Neural progenitor cell (in vitro differentiated cells): Measurements from ENCODE around the gene PHB1. TPM values are rescaled to one million over a fixed set of nuclear protein-coding genes. Genes with fewer than 3 reads are reported as not detected.

ENCODE experiments used
- DNase-seq: peaks from one replicate; pipeline ENCODE4 v3.0.0-alpha.2; 2016; ENCODE audit warnings: low spot score
- H2AFZ ChIP-seq: fragments of 200-600 bp; sonication (generic); replicated peaks from 2 replicates; pipeline ENCODE4 v1.6.1; 2016; ENCODE audit warnings: antibody characterized with exemption
- H3F3A ChIP-seq: fragments of 200-600 bp; sonication (generic); 2 replicates; pipeline ENCODE4 v1.6.1; 2016; ENCODE audit warnings: antibody characterized with exemption, low read depth
- H3K27ac ChIP-seq: fragments of 200-600 bp; sonication (generic); 2 replicates; pipeline ENCODE4 v1.5.1; 2016; ENCODE audit warnings: mild to moderate bottlenecking
- H3K27me3 ChIP-seq: fragments of 200-600 bp; sonication (generic); 2 replicates; pipeline ENCODE4 v1.6.1; 2016; ENCODE audit warnings: mild to moderate bottlenecking, moderate library complexity
- H3K36me3 ChIP-seq: fragments of 200-600 bp; sonication (generic); 2 replicates; pipeline ENCODE4 v1.5.1; 2016
- H3K4me1 ChIP-seq: fragments of 200-600 bp; sonication (generic); 2 replicates; pipeline ENCODE4 v1.6.1; 2016; ENCODE audit warnings: mixed run types
- H3K4me2 ChIP-seq: fragments of 200-600 bp; sonication (generic); 2 replicates; pipeline ENCODE4 v1.6.1; 2016
- H3K4me3 ChIP-seq: fragments of 200-600 bp; sonication (generic); 2 replicates; pipeline ENCODE4 v1.5.1; 2016
- H3K79me2 ChIP-seq: fragments of 200-600 bp; sonication (generic); 2 replicates; pipeline ENCODE4 v1.6.1; 2016; ENCODE audit warnings: low read depth
- H3K9ac ChIP-seq: fragments of 200-600 bp; sonication (generic); 2 replicates; pipeline ENCODE4 v1.6.1; 2016
- H3K9me3 ChIP-seq: fragments of 200-600 bp; sonication (generic); 2 replicates; pipeline ENCODE4 v1.5.1; 2016; ENCODE audit warnings: low read depth
- H4K20me1 ChIP-seq: fragments of 200-600 bp; sonication (generic); 2 replicates; pipeline ENCODE4 v1.6.1; 2016; ENCODE audit warnings: low read depth
- H3K27ac Mint-ChIP-seq: 3 replicates; pipeline ENCODE4 v1.8.0; 2021; ENCODE audit warnings: mixed read lengths
- H3K27me3 Mint-ChIP-seq: 2 replicates; pipeline ENCODE4 v1.8.0; 2022; ENCODE audit warnings: low read depth, mild to moderate bottlenecking, inconsistent platforms, moderate library complexity, mixed read lengths; ENCODE audit not compliant: insufficient read depth
- H3K36me3 Mint-ChIP-seq: 3 replicates; pipeline ENCODE4 v1.8.0; 2021; ENCODE audit warnings: mixed read lengths
- H3K4me1 Mint-ChIP-seq: 3 replicates; pipeline ENCODE4 v1.8.0; 2021; ENCODE audit warnings: mixed read lengths
- H3K4me3 Mint-ChIP-seq: 3 replicates; pipeline ENCODE4 v1.8.0; 2021; ENCODE audit warnings: mild to moderate bottlenecking, moderate library complexity, mixed read lengths
- H3K9me3 Mint-ChIP-seq: 3 replicates; pipeline ENCODE4 v1.8.0; 2020; ENCODE audit warnings: mixed read lengths
- EZH2 ChIP-seq: fragments of 200-600 bp; sonication (generic); IDR thresholded peaks from 2 replicates; pipeline ENCODE4 v1.6.1; 2017; ENCODE audit warnings: antibody characterized with exemption, mild to moderate bottlenecking, moderate library complexity
- EZH2phosphoT487 ChIP-seq: fragments of 200-600 bp; sonication (generic); IDR thresholded peaks from 2 replicates; pipeline ENCODE4 v1.6.1; 2017; ENCODE audit warnings: antibody characterized with exemption
- total RNA-seq: library from RNA; depleted of rRNA; stranded (reverse); fragments of >200 nt; gene quantifications from 2 replicates; pipeline ENCODE4 v1.2.3, GENCODE V29; 2015; ENCODE audit warnings: low replicate concordance
- TF ChIP-seq, protein P1 (sequence below): fragments of 200-600 bp; sonication (generic); IDR thresholded peaks from 2 replicates; pipeline ENCODE4 v1.5.1; 2017; ENCODE audit warnings: antibody characterized with exemption, mild to moderate bottlenecking

Gene PHB1
- total RNA-seq, 1 donor from 2014 or later: 126 TPM

DNA sequence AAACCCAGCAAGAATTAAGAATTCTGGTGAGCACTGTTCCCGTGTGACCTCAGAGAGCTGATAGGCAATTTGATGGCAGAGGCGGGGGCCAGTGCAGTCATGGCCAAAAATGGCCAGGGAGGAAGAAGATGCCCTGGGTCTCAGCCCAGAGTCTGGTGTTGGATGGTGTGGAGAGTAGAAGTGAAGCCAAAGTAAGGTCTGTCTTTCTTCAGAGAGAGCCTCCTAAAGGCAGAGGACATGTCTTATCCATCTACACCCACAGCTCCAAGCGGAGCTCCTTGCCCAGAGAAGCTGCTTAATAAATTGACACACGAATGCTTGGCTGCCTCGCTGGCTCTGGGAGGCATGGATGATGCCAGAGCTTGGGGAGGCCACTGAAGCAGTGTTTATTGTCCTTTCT is 32.9 kb downstream of the PHB1 start:
- Mint-ChIP-seq H3K36me3 (peaks cover 3% of the 10 kb centered on the region), H3K4me1 (no peaks in the 10 kb centered on the region), H3K27ac (no peak overlapping the region), H3K4me3 (no peak overlapping the region), H3K27me3 (peaks cover 13% of the 10 kb centered on the region), H3K9me3 (peaks cover 2% of the 10 kb centered on the region)
- Histone ChIP-seq H3K4me3 (no peak overlapping the region), H3K27ac (no peak overlapping the region), H4K20me1 (no peaks in the 10 kb centered on the region), H3K4me1 (no peaks in the 10 kb centered on the region), H3K36me3 (no peaks in the 10 kb centered on the region), H3F3A (no peaks in the 10 kb centered on the region), H3K9me3 (no peaks in the 10 kb centered on the region), H3K9ac (no peak overlapping the region), H3K27me3 (no peaks in the 10 kb centered on the region), H2AFZ (no peak overlapping the region), H3K4me2 (no peak overlapping the region), H3K79me2 (no peaks in the 10 kb centered on the region)
- TF ChIP-seq EZH2phosphoT487 (no peak), EZH2 (no peak)
- TF ChIP-seq, protein P1, sequence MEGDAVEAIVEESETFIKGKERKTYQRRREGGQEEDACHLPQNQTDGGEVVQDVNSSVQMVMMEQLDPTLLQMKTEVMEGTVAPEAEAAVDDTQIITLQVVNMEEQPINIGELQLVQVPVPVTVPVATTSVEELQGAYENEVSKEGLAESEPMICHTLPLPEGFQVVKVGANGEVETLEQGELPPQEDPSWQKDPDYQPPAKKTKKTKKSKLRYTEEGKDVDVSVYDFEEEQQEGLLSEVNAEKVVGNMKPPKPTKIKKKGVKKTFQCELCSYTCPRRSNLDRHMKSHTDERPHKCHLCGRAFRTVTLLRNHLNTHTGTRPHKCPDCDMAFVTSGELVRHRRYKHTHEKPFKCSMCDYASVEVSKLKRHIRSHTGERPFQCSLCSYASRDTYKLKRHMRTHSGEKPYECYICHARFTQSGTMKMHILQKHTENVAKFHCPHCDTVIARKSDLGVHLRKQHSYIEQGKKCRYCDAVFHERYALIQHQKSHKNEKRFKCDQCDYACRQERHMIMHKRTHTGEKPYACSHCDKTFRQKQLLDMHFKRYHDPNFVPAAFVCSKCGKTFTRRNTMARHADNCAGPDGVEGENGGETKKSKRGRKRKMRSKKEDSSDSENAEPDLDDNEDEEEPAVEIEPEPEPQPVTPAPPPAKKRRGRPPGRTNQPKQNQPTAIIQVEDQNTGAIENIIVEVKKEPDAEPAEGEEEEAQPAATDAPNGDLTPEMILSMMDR: no peak
- no peak for DNase-seq

DNA sequence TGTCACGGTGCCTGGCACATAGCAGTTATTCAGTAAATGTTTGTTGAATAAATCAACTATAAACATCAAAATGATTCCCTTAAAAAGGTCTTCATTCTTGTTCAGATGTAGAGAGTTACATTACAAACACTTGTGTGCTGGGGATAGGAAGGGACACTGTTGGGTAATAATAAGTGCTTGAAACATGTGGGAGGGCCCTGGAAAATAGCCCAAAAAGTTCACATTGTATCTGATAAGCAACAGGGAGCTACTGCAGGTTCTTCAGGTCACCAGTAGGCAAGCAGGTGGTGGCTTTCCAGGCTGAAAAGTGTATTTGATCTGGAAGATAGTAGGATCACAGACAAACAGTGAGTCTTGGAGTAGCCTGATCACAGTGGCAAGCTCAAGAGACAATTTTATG is 33.6 kb downstream of the PHB1 start:
- H3K27me3 ChIP-seq: no peaks in the 10 kb centered on the region
- peaks cover 13% of the 10 kb centered on the region for H3K27me3 Mint-ChIP-seq
- H3K9me3 Mint-ChIP-seq: peaks cover 2% of the 10 kb centered on the region
- no peaks in the 10 kb centered on the region for H3K4me1 ChIP-seq
- TF ChIP-seq, protein P1: no peak
- no peak for TF ChIP-seq EZH2phosphoT487
- no peaks in the 10 kb centered on the region for H3K36me3 ChIP-seq
- no peaks in the 10 kb centered on the region for H3K4me1 Mint-ChIP-seq
- H3K9ac ChIP-seq: no peak overlapping the region
- H4K20me1 ChIP-seq: no peaks in the 10 kb centered on the region
- no peak overlapping the region for H3K27ac Mint-ChIP-seq
- no peak overlapping the region for H3K4me2 ChIP-seq
- H3K4me3 ChIP-seq: no peak overlapping the region
- H3K79me2 ChIP-seq: no peaks in the 10 kb centered on the region
- no peak overlapping the region for H3K27ac ChIP-seq
- DNase-seq: no peak
- no peaks in the 10 kb centered on the region for H3K9me3 ChIP-seq
- H3F3A ChIP-seq: no peaks in the 10 kb centered on the region
- no peak overlapping the region for H2AFZ ChIP-seq
- peaks cover 3% of the 10 kb centered on the region for H3K36me3 Mint-ChIP-seq
- H3K4me3 Mint-ChIP-seq: no peak overlapping the region

DNA sequence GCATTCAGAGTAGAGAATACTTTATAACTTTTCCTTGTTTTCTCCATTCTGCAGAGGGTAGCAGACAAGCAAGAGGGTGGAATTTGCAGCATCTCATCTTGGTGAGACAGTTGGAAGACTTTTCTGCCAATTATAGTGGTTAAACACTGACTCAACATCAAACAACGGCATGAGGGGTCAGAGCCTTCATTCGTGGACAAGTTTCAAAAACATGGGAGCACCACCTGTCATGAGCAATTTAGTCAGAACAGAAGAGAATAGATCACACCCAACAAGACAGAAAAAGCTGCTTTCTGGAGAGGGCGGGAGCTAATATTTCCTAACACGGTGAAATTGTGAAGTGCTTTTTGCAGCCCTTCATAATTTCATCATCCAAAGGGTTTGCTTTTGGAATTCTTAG is 34.8 kb downstream of the PHB1 start:
- Histone ChIP-seq H3K9ac (no peak overlapping the region), H3K4me1 (no peaks in the 10 kb centered on the region), H3K36me3 (no peaks in the 10 kb centered on the region), H3K9me3 (no peaks in the 10 kb centered on the region), H3K79me2 (no peaks in the 10 kb centered on the region), H3K4me2 (no peak overlapping the region), H3K27me3 (no peaks in the 10 kb centered on the region), H3K27ac (no peak overlapping the region), H4K20me1 (no peaks in the 10 kb centered on the region), H2AFZ (no peak overlapping the region), H3F3A (no peaks in the 10 kb centered on the region), H3K4me3 (no peak overlapping the region)
- no peak overlapping the region for H3K27ac Mint-ChIP-seq
- H3K4me1 Mint-ChIP-seq: no peaks in the 10 kb centered on the region
- TF ChIP-seq EZH2phosphoT487 (no peak), EZH2 (no peak)
- TF ChIP-seq, protein P1: no peak
- peaks cover 2% of the 10 kb centered on the region for H3K9me3 Mint-ChIP-seq
- H3K4me3 Mint-ChIP-seq: no peak overlapping the region
- H3K36me3 Mint-ChIP-seq: peaks cover 3% of the 10 kb centered on the region
- no peak for DNase-seq
- peaks cover 10% of the 10 kb centered on the region for H3K27me3 Mint-ChIP-seq
